Activated CD4-positive, alpha-beta memory T cell treated with anti-CD3 and anti-CD28 coated beads, Interleukin-2, amount 10 ng/mL, durations not matched to agents 7 days and 5 days (primary cell): ENCODE measurements around the gene GEN1. TPM values are rescaled to one million over a fixed set of nuclear protein-coding genes. Genes with fewer than 3 reads are reported as not detected.
A peak's percentile ranks its signal among the peaks of the same experiment; 100 is the strongest.

Experiments used
- CTCF ChIA-PET: fragments of 350-600 bp; sonication (Branson Sonifier 250); formaldehyde crosslinking; loops from one replicate; lab custom pipeline; 2021; ENCODE audit warnings: antibody characterized with exemption, inconsistent platforms; lab: Charles Lee
- POLR2A ChIA-PET: fragments of 350-600 bp; sonication (Branson Sonifier 250); formaldehyde crosslinking; loops from one replicate; lab custom pipeline; 2021; ENCODE audit warnings: antibody characterized with exemption; lab: Charles Lee
- DNase-seq: peaks from one replicate; pipeline ENCODE4 v3.0.0-alpha.2; 2020
- H3K27ac Mint-ChIP-seq: one replicate; pipeline ENCODE4 v1.8.0; 2021; ENCODE audit warnings: mild to moderate bottlenecking, mixed read lengths
- H3K27me3 Mint-ChIP-seq: one replicate; pipeline ENCODE4 v1.8.0; 2021; ENCODE audit warnings: mixed read lengths
- H3K36me3 Mint-ChIP-seq: one replicate; pipeline ENCODE4 v1.8.0; 2021; ENCODE audit warnings: low read depth, mixed read lengths
- H3K4me1 Mint-ChIP-seq: one replicate; pipeline ENCODE4 v1.8.0; 2021; ENCODE audit warnings: mixed read lengths
- H3K4me3 Mint-ChIP-seq: one replicate; pipeline ENCODE4 v1.8.0; 2021; ENCODE audit warnings: mild to moderate bottlenecking, mixed read lengths
- H3K9me3 Mint-ChIP-seq: one replicate; pipeline ENCODE4 v1.8.0; 2021; ENCODE audit warnings: mixed read lengths
- total RNA-seq, 2 experiments: library from RNA; stranded (reverse); gene quantifications; one replicate each; pipeline ENCODE4 v1.2.3, GENCODE V29; 2021

Gene GEN1
- 10 to 100 TPM; 32.2 to 38.6 TPM for total RNA-seq

GRCh38 chr2:17753803-17754663 is at the start of gene GEN1, which contains the start of gene SMC6:
GEN1 (plus strand) TSS chr2:17754138; CDS start chr2:17759944, 5,806 bp downstream.
SMC6 (minus strand) TSS chr2:17753810; CDS start chr2:17745946, 7,864 bp downstream.
- no peaks in the 10 kb centered on the region for H3K27me3 Mint-ChIP-seq
- H3K4me1 Mint-ChIP-seq: peaks cover 55% of the 10 kb centered on the region
- ChIA-PET CTCF (interaction anchor here (1.0 kb wide), 2 partner anchors 14 to 82 kb away, joined by 3 to 4 read pairs; no protein-coding TSS in a partner anchor), POLR2A (interaction anchor here (0.7 to 2.6 kb wide), 12 partner anchors 11 to 806 kb away, joined by 3 to 10 read pairs (median 4); partner anchors contain the start of gene RDH14)
- peak; percentile 92 for DNase-seq
- H3K27ac Mint-ChIP-seq: peak within 1 kb of the TSS; percentile 95
- H3K36me3 Mint-ChIP-seq: peaks cover 8% of the 10 kb centered on the region
- no peaks in the 10 kb centered on the region for H3K9me3 Mint-ChIP-seq
- H3K4me3 Mint-ChIP-seq: peak within 1 kb of the TSS; percentile 81

GRCh38 chr2:17706845-17707244 is 47.1 kb upstream of the GEN1 start:
- ChIA-PET CTCF (interaction anchor here (1.3 kb wide), 1 partner anchor 13 kb away, joined by 5 read pairs; no protein-coding TSS in a partner anchor), POLR2A (interaction anchor here (0.7 kb wide), 1 partner anchor 46 kb away, joined by 3 read pairs; the partner anchor contains the start of gene SMC6)
- Mint-ChIP-seq H3K27ac (no peak overlapping the region), H3K27me3 (no peaks in the 10 kb centered on the region), H3K9me3 (no peaks in the 10 kb centered on the region), H3K4me3 (no peak overlapping the region), H3K36me3 (peaks cover 32% of the 10 kb centered on the region), H3K4me1 (no peaks in the 10 kb centered on the region)
- DNase-seq: no peak

- ChIA-PET CTCF (interaction anchor here (1.4 kb wide), 2 partner anchors 10 to 38 kb away, joined by 5 read pairs; no protein-coding TSS in a partner anchor), POLR2A (no interaction called here)
- no peaks in the 10 kb centered on the region for H3K9me3 Mint-ChIP-seq
- no peak overlapping the region for H3K27ac Mint-ChIP-seq
- DNase-seq: no peak
- peaks cover 28% of the 10 kb centered on the region for H3K36me3 Mint-ChIP-seq
- peaks cover 3% of the 10 kb centered on the region for H3K4me1 Mint-ChIP-seq
- no peak overlapping the region for H3K4me3 Mint-ChIP-seq
- H3K27me3 Mint-ChIP-seq: no peaks in the 10 kb centered on the region
These were observed 45.4 kb upstream of the GEN1 start for GRCh38 chr2:17708501-17708900.

GRCh38 chr2:17709897-17710296 is 44.0 kb upstream of the GEN1 start:
- no peak for DNase-seq
- no peaks in the 10 kb centered on the region for H3K27me3 Mint-ChIP-seq
- ChIA-PET POLR2A (no interaction called here), CTCF (interaction anchor here (1.4 kb wide), 2 partner anchors 8 to 39 kb away, joined by 5 read pairs; no protein-coding TSS in a partner anchor)
- no peak overlapping the region for H3K27ac Mint-ChIP-seq
- no peaks in the 10 kb centered on the region for H3K9me3 Mint-ChIP-seq
- H3K4me1 Mint-ChIP-seq: peaks cover 3% of the 10 kb centered on the region
- H3K4me3 Mint-ChIP-seq: no peak overlapping the region
- H3K36me3 Mint-ChIP-seq: peaks cover 30% of the 10 kb centered on the region

GRCh38 chr2:17710547-17711248 is 43.2 kb upstream of the GEN1 start:
- peaks cover 29% of the 10 kb centered on the region for H3K36me3 Mint-ChIP-seq
- no peak overlapping the region for H3K27ac Mint-ChIP-seq
- no peak for DNase-seq
- no peaks in the 10 kb centered on the region for H3K9me3 Mint-ChIP-seq
- no peaks in the 10 kb centered on the region for H3K27me3 Mint-ChIP-seq
- H3K4me3 Mint-ChIP-seq: no peak overlapping the region
- POLR2A ChIA-PET: no interaction called here
- H3K4me1 Mint-ChIP-seq: peaks cover 3% of the 10 kb centered on the region
- CTCF ChIA-PET: no interaction called here

- Mint-ChIP-seq H3K36me3 (peaks cover 25% of the 10 kb centered on the region), H3K9me3 (no peaks in the 10 kb centered on the region), H3K4me3 (no peak overlapping the region), H3K4me1 (peaks cover 3% of the 10 kb centered on the region), H3K27me3 (no peaks in the 10 kb centered on the region), H3K27ac (peak overlapping the region; percentile 0)
- CTCF ChIA-PET: no interaction called here
- POLR2A ChIA-PET: no interaction called here
- no peak for DNase-seq
These were observed 40.6 kb upstream of the GEN1 start for GRCh38 chr2:17713291-17713690.

- POLR2A ChIA-PET: no interaction called here
- peaks cover 44% of the 10 kb centered on the region for H3K36me3 Mint-ChIP-seq
- H3K4me1 Mint-ChIP-seq: peaks cover 3% of the 10 kb centered on the region
- DNase-seq: no peak
- H3K27me3 Mint-ChIP-seq: no peaks in the 10 kb centered on the region
- CTCF ChIA-PET: interaction anchor here (1.3 kb wide), 1 partner anchor 8 kb away, joined by 5 read pairs; no protein-coding TSS in a partner anchor
- H3K4me3 Mint-ChIP-seq: no peak overlapping the region
- no peaks in the 10 kb centered on the region for H3K9me3 Mint-ChIP-seq
- H3K27ac Mint-ChIP-seq: no peak overlapping the region
These were observed 36.3 kb upstream of the GEN1 start for GRCh38 chr2:17717666-17718065.

GRCh38 chr2:17718689-17719088 is 35.2 kb upstream of the GEN1 start:
- Mint-ChIP-seq H3K4me3 (no peak overlapping the region), H3K9me3 (no peaks in the 10 kb centered on the region), H3K36me3 (peaks cover 35% of the 10 kb centered on the region), H3K27ac (no peak overlapping the region), H3K27me3 (no peaks in the 10 kb centered on the region), H3K4me1 (no peaks in the 10 kb centered on the region)
- ChIA-PET CTCF (interaction anchor here (0.8 to 3.0 kb wide), 13 partner anchors 9 to 113 kb away, joined by 3 to 15 read pairs (median 4); no protein-coding TSS in a partner anchor), POLR2A (interaction anchor here (0.7 to 2.4 kb wide), 2 partner anchors 35 to 60 kb away, joined by 3 to 10 read pairs; partner anchors contain the start of genes GEN1 and SMC6)
- DNase-seq: no peak

- H3K27me3 Mint-ChIP-seq: no peaks in the 10 kb centered on the region
- H3K27ac Mint-ChIP-seq: no peak overlapping the region
- CTCF ChIA-PET: interaction anchor here (0.9 to 3.0 kb wide), 16 partner anchors 9 to 327 kb away, joined by 3 to 15 read pairs (median 4); no protein-coding TSS in a partner anchor
- no peak overlapping the region for H3K4me3 Mint-ChIP-seq
- H3K4me1 Mint-ChIP-seq: no peaks in the 10 kb centered on the region
- POLR2A ChIA-PET: interaction anchor here (0.7 to 2.4 kb wide), 2 partner anchors 34 to 59 kb away, joined by 3 to 10 read pairs; partner anchors contain the start of genes GEN1 and SMC6
- no peak for DNase-seq
- H3K36me3 Mint-ChIP-seq: peaks cover 31% of the 10 kb centered on the region
- no peaks in the 10 kb centered on the region for H3K9me3 Mint-ChIP-seq
These were observed 34.2 kb upstream of the GEN1 start for GRCh38 chr2:17719562-17720371.

GRCh38 chr2:17728210-17728609 is 25.7 kb upstream of the GEN1 start:
- DNase-seq: no peak
- H3K9me3 Mint-ChIP-seq: no peaks in the 10 kb centered on the region
- CTCF ChIA-PET: interaction anchor here (1.4 to 2.5 kb wide), 2 partner anchors 9 to 57 kb away, joined by 3 to 15 read pairs; no protein-coding TSS in a partner anchor
- no peaks in the 10 kb centered on the region for H3K4me1 Mint-ChIP-seq
- peaks cover 32% of the 10 kb centered on the region for H3K36me3 Mint-ChIP-seq
- H3K27ac Mint-ChIP-seq: no peak overlapping the region
- POLR2A ChIA-PET: no interaction called here
- no peaks in the 10 kb centered on the region for H3K27me3 Mint-ChIP-seq
- H3K4me3 Mint-ChIP-seq: no peak overlapping the region

GRCh38 chr2:17729880-17730279 is 24.1 kb upstream of the GEN1 start:
- no peaks in the 10 kb centered on the region for H3K9me3 Mint-ChIP-seq
- H3K36me3 Mint-ChIP-seq: peaks cover 33% of the 10 kb centered on the region
- ChIA-PET POLR2A (no interaction called here), CTCF (interaction anchor here (2.5 kb wide), 1 partner anchor 11 kb away, joined by 15 read pairs; no protein-coding TSS in a partner anchor)
- no peak overlapping the region for H3K27ac Mint-ChIP-seq
- H3K27me3 Mint-ChIP-seq: no peaks in the 10 kb centered on the region
- H3K4me3 Mint-ChIP-seq: no peak overlapping the region
- no peak for DNase-seq
- H3K4me1 Mint-ChIP-seq: no peaks in the 10 kb centered on the region
